OCI-LY7 (cell line): Measurements from ENCODE around the gene GNAZ. TPM values are rescaled to one million over a fixed set of nuclear protein-coding genes. Genes with fewer than 3 reads are reported as not detected.

Experiments used
- BruUV-seq: library from RNA; stranded (reverse); fragments of 400-500 nt; replicated peaks from 2 replicates; lab custom pipeline; 2021; lab: Mats Ljungman, UMichigan
- CTCF ChIA-PET: fragments of 300-600 bp; sonication (Branson Sonifier 250); formaldehyde crosslinking; loops from one replicate; lab custom pipeline; 2022; ENCODE audit warnings: antibody characterized with exemption; ENCODE audit not compliant: unreplicated experiment; lab: Charles Lee
- POLR2A ChIA-PET: fragments of 300-600 bp; sonication (Branson Sonifier 250); formaldehyde crosslinking; loops from one replicate; lab custom pipeline; 2022; ENCODE audit warnings: antibody characterized with exemption; lab: Charles Lee
- DNase-seq: peaks from one replicate; pipeline ENCODE4 v3.0.0-alpha.2; 2015; ENCODE audit warnings: low spot score
- H2AFZ ChIP-seq: fragments of 200-600 bp; sonication (generic), shearing (Covaris generic); 2 replicates; pipeline ENCODE4 v1.6.1; 2014; ENCODE audit warnings: mild to moderate bottlenecking, antibody characterized with exemption, low read length, moderate library complexity
- H3K27ac ChIP-seq: fragments of 200-600 bp; sonication (generic); 2 replicates; pipeline ENCODE4 v1.5.1; 2014; ENCODE audit warnings: mixed run types, low read depth, mild to moderate bottlenecking, moderate library complexity, low read length, inconsistent platforms; ENCODE audit not compliant: poor library complexity, severe bottlenecking
- H3K36me3 ChIP-seq: fragments of 200-600 bp; sonication (generic); 2 replicates; pipeline ENCODE4 v1.6.1; 2014; ENCODE audit warnings: mild to moderate bottlenecking, antibody characterized with exemption, low read length, moderate library complexity, mixed read lengths; ENCODE audit not compliant: insufficient read depth
- H3K4me1 ChIP-seq: fragments of 200-600 bp; sonication (generic); 2 replicates; pipeline ENCODE4 v1.5.1; 2014; ENCODE audit warnings: mild to moderate bottlenecking, low read length; ENCODE audit not compliant: insufficient read depth, poor library complexity, severe bottlenecking
- H3K4me2 ChIP-seq: fragments of 200-600 bp; sonication (generic); 2 replicates; pipeline ENCODE4 v1.6.1; 2014; ENCODE audit warnings: mild to moderate bottlenecking, low read length
- H3K4me3 ChIP-seq: fragments of 200-600 bp; sonication (generic); 2 replicates; pipeline ENCODE4 v1.5.1; 2014; ENCODE audit warnings: mild to moderate bottlenecking, low read depth, low read length; ENCODE audit not compliant: poor library complexity, severe bottlenecking
- H3K79me2 ChIP-seq: fragments of 200-600 bp; sonication (generic); 2 replicates; pipeline ENCODE4 v1.6.1; 2016; ENCODE audit warnings: low read depth, mild to moderate bottlenecking, low read length, moderate library complexity, mixed read lengths; ENCODE audit not compliant: insufficient read depth
- H3K9me2 ChIP-seq: fragments of 200-600 bp; sonication (generic); 2 replicates; pipeline ENCODE4 v1.6.1; 2016; ENCODE audit warnings: mild to moderate bottlenecking, low read length, mixed read lengths; ENCODE audit not compliant: insufficient read depth
- H3K9me3 ChIP-seq: fragments of 200-600 bp; sonication (generic); 2 replicates; pipeline ENCODE4 v1.6.1; 2014; ENCODE audit warnings: mild to moderate bottlenecking, mixed run types, low read length, mixed read lengths
- H4K20me1 ChIP-seq: fragments of 200-600 bp; sonication (generic); 2 replicates; pipeline ENCODE4 v1.6.1; 2014; ENCODE audit warnings: mild to moderate bottlenecking, antibody characterized with exemption, low read length, moderate library complexity, mixed read lengths; ENCODE audit not compliant: insufficient read depth
- EZH2phosphoT487 ChIP-seq: fragments of 200-600 bp; sonication (generic); IDR thresholded peaks from 2 replicates; pipeline ENCODE4 v1.6.1; 2018; ENCODE audit warnings: low read depth, borderline replicate concordance, mild to moderate bottlenecking, mixed run types, antibody characterized with exemption, low read length, moderate library complexity, mixed read lengths
- intact Hi-C: fragments of 100-400 bp; cut with micrococcal nuclease; formaldehyde crosslinking; loops from one replicate; pipeline ENCODE4 v1.10.0; 2022; ENCODE audit not compliant: unreplicated experiment
- total RNA-seq, 2 experiments: library from RNA; depleted of rRNA in 1 of 2; stranded (reverse); fragments of >200 nt in 1 of 2; shearing (Covaris generic) in 1 of 2; gene quantifications; 2 replicates each; pipeline ENCODE4 v1.2.3, GENCODE V29; 2014 to 2022
- TF ChIP-seq, protein P1 (sequence below): fragments of 200-600 bp; sonication (generic); conservative IDR thresholded peaks from 2 replicates; pipeline ENCODE4 v1.5.1; 2014; ENCODE audit warnings: mild to moderate bottlenecking, antibody characterized with exemption, low read length, moderate library complexity, mixed read lengths

GNAZ gene
- total RNA-seq, 2 experiments from 2014 or later: 38.5 to 46.4 TPM

DNA sequence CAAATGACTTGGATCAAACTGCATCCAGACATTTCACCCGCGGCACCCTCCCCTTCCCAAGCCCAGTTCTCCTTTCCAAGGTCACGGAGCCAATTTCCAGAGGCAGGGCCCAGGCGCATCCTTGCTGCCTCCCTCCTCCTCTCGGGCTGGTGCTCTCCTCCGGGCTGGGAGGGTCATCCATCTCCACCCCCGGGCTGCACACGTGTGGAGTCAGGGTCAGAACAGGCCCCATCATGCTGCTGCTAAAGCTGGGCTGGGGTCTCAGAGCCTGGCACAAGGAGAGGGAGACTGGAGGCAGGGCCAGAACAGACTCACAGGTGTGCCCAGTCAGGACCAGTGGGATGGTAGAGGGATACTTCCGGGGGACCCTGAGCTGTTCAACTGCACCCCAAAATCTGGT, 57.5 kb downstream of the GNAZ start:
- ChIA-PET POLR2A (interaction anchor here (1.2 to 1.3 kb wide), 3 partner anchors 9 to 170 kb away, joined by 3 to 4 read pairs (median 4); no protein-coding TSS in a partner anchor), CTCF (interaction anchor here (3.8 kb wide), 1 partner anchor 168 kb away, joined by 23 read pairs; no protein-coding TSS in a partner anchor)
- DNase-seq: no peak
- no peaks in the 10 kb centered on the region for H3K79me2 ChIP-seq
- H3K9me3 ChIP-seq: no peaks in the 10 kb centered on the region
- peaks cover 19% of the 10 kb centered on the region; the same call in 1 of the 2 replicates for H3K36me3 ChIP-seq
- intact Hi-C loops: loop anchor here (1.0 to 10.0 kb wide), 6 partner anchors 47 to 323 kb away; no protein-coding TSS in a partner anchor
- no peak overlapping the region for H3K4me3 ChIP-seq
- no peaks in the 10 kb centered on the region for H3K9me2 ChIP-seq
- no peak for TF ChIP-seq EZH2phosphoT487
- TF ChIP-seq, protein P1, sequence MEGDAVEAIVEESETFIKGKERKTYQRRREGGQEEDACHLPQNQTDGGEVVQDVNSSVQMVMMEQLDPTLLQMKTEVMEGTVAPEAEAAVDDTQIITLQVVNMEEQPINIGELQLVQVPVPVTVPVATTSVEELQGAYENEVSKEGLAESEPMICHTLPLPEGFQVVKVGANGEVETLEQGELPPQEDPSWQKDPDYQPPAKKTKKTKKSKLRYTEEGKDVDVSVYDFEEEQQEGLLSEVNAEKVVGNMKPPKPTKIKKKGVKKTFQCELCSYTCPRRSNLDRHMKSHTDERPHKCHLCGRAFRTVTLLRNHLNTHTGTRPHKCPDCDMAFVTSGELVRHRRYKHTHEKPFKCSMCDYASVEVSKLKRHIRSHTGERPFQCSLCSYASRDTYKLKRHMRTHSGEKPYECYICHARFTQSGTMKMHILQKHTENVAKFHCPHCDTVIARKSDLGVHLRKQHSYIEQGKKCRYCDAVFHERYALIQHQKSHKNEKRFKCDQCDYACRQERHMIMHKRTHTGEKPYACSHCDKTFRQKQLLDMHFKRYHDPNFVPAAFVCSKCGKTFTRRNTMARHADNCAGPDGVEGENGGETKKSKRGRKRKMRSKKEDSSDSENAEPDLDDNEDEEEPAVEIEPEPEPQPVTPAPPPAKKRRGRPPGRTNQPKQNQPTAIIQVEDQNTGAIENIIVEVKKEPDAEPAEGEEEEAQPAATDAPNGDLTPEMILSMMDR: no peak
- no peak overlapping the region for H3K4me2 ChIP-seq
- H4K20me1 ChIP-seq: no peaks in the 10 kb centered on the region
- BruUV-seq: no TSS peak
- H3K4me1 ChIP-seq: peaks cover 17% of the 10 kb centered on the region
- peak overlapping the region; percentile 33; the same call in 1 of the 2 replicates for H2AFZ ChIP-seq
- no peak overlapping the region for H3K27ac ChIP-seq

DNA sequence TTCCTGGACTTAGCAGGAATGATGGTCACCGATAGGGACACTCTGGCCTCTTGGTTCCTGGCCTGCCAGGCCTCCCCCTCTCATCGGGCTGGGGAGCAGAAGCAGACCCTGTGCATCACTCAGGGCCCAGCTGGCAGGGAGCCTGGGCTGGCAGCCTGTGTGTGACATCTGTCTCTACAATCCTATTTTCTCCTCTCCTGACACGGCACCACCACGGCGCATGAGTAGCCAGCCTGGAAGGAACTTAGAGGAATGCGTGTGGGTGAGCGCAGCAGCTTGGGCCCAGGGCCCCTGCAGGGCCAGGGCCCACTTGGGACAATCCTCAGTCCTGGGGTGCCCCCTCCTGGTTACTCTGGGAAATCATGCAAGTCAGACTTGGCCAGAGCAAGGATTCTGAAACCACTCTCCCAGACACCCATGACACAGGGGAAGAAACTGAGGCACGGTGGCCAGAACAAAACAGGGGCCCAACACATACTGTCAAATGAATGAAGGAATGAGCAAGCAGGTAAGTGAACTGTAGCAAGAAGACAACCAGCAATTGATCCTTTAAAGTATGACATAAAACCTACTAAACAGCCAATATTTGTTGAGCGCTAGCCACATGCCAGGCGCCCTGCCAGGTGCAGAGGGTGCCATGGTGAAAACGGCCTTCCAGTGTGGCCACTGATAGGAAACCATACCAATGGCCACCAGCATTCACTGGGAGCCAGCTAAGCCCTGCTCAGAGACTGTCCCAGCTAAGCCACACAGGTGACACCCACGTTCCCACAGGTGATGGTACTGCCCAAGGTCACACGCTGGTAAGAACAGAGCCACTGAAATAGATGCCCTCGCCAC, 58.2 kb downstream of the GNAZ start:
- H3K4me1 ChIP-seq: peaks cover 17% of the 10 kb centered on the region

More for the DNA sequence above, 58.2 kb downstream of the GNAZ start:
- Histone ChIP-seq H3K36me3 (peaks cover 12% of the 10 kb centered on the region; the same call in 1 of the 2 replicates), H3K9me2 (no peaks in the 10 kb centered on the region), H3K9me3 (no peaks in the 10 kb centered on the region), H2AFZ (peak overlapping the region; percentile 33; the same call in 1 of the 2 replicates), H4K20me1 (no peaks in the 10 kb centered on the region), H3K4me2 (0 out of 2 replicates have a peak overlapping the region, but pooled peaks have one; percentile 5), H3K4me3 (no peak overlapping the region), H3K27ac (no peak overlapping the region), H3K79me2 (no peaks in the 10 kb centered on the region)
- CTCF ChIA-PET: interaction anchor here (3.8 kb wide), 1 partner anchor 169 kb away, joined by 23 read pairs; no protein-coding TSS in a partner anchor
- peak; percentile 87 for DNase-seq
- intact Hi-C loops: loop anchor here (1.0 to 10.0 kb wide), 6 partner anchors 46 to 324 kb away; no protein-coding TSS in a partner anchor
- BruUV-seq: no TSS peak
- TF ChIP-seq, protein P1: peak; percentile 97
- no peak for TF ChIP-seq EZH2phosphoT487
- POLR2A ChIA-PET: interaction anchor here (1.2 to 1.3 kb wide), 3 partner anchors 10 to 171 kb away, joined by 3 to 4 read pairs (median 4); no protein-coding TSS in a partner anchor
